ENCODE data around the gene KHDRBS2. TPM values are rescaled to one million over a fixed set of nuclear protein-coding genes. Genes with fewer than 3 reads are reported as not detected.

KHDRBS2 gene
- polyA plus RNA-seq, 1 of the 3 experiments (the other 2 are of a cell fraction), result not detected

DNA sequence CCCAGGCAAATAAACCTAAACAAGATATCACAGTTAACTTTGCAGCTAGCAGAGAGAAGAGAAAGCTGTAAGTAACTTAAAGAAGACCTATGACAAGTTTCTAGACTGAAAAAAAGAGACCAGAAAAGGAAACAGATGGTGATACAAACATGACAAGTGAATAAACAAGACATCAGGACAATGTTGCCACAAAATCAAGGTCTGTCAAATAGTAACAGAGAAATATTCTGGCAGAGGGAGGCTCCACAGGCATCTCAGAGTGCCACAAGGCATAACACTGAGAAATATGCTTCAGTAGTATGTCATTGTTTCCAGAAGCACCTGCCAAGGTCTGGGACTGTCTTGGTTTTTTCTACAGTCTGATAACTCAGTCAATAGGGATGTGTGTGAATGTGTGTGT, 332.2 kb downstream of the KHDRBS2 start:
- no peak overlapping the region for H3K9ac ChIP-seq
- TF ChIP-seq SIN3A (IDR thresholded peaks at IDR 0.05; ENCODE audit: borderline replicate concordance, low read depth, low read length) (no peak), EZH2phosphoT487 (IDR thresholded peaks at IDR 0.05; ENCODE audit: borderline replicate concordance, low read depth) (no peak), RCOR1 (IDR thresholded peaks at IDR 0.05; ENCODE audit: low read length) (no peak), GABPA (IDR thresholded peaks at IDR 0.05; ENCODE audit: low read depth) (no peak), FOXM1 (IDR thresholded peaks at IDR 0.05; ENCODE audit: low read depth) (no peak), JUND (IDR thresholded peaks at IDR 0.05) (no peak), TCF12 (IDR thresholded peaks at IDR 0.05) (no peak), MXI1 (IDR thresholded peaks at IDR 0.05; ENCODE audit: low read depth, low read length) (no peak), TAF1 (IDR thresholded peaks at IDR 0.05; ENCODE audit: borderline replicate concordance, low read depth, low read length) (no peak), FOSL2 (IDR thresholded peaks at IDR 0.05; ENCODE audit: borderline replicate concordance, low read depth) (no peak), CHD2 (IDR thresholded peaks at IDR 0.05; ENCODE audit: low read length, partially characterized antibody) (no peak)
- TF ChIP-seq, protein P1, sequence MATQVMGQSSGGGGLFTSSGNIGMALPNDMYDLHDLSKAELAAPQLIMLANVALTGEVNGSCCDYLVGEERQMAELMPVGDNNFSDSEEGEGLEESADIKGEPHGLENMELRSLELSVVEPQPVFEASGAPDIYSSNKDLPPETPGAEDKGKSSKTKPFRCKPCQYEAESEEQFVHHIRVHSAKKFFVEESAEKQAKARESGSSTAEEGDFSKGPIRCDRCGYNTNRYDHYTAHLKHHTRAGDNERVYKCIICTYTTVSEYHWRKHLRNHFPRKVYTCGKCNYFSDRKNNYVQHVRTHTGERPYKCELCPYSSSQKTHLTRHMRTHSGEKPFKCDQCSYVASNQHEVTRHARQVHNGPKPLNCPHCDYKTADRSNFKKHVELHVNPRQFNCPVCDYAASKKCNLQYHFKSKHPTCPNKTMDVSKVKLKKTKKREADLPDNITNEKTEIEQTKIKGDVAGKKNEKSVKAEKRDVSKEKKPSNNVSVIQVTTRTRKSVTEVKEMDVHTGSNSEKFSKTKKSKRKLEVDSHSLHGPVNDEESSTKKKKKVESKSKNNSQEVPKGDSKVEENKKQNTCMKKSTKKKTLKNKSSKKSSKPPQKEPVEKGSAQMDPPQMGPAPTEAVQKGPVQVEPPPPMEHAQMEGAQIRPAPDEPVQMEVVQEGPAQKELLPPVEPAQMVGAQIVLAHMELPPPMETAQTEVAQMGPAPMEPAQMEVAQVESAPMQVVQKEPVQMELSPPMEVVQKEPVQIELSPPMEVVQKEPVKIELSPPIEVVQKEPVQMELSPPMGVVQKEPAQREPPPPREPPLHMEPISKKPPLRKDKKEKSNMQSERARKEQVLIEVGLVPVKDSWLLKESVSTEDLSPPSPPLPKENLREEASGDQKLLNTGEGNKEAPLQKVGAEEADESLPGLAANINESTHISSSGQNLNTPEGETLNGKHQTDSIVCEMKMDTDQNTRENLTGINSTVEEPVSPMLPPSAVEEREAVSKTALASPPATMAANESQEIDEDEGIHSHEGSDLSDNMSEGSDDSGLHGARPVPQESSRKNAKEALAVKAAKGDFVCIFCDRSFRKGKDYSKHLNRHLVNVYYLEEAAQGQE (IDR thresholded peaks at IDR 0.05; ENCODE audit: low read depth, low read length), result no peak
- no peak overlapping the region for H2AFZ ChIP-seq (ENCODE audit: low read depth)
- ChIA-PET POLR2A (no interaction called here), CTCF (no interaction called here)
- H3K4me3 ChIP-seq (ENCODE audit: low read depth in 2 of 2, low read length in 1 of 2), result no peak overlapping the region
- H3K4me1 ChIP-seq (ENCODE audit: control insufficient read depth in 1 of 2, insufficient read depth in 2 of 2, low read depth in 1 of 2, low read length in 1 of 2), result no peaks in the 10 kb centered on the region
- no peak for DNase-seq
- no peaks in the 10 kb centered on the region for H3K9me3 ChIP-seq
- H3K27me3 ChIP-seq (ENCODE audit: insufficient read depth), result no peaks in the 10 kb centered on the region
- H3K79me2 ChIP-seq (ENCODE audit: insufficient read depth), result no peaks in the 10 kb centered on the region
- H3K36me3 ChIP-seq (replicated peaks in 1 of 2; ENCODE audit: control insufficient read depth in 1 of 2, insufficient read depth in 2 of 2, low read length in 1 of 2), result no peaks in the 10 kb centered on the region
- H3K9me2 ChIP-seq, result no peaks in the 10 kb centered on the region
- H3K4me2 ChIP-seq, result no peak overlapping the region
- no peak overlapping the region for H3K27ac ChIP-seq (ENCODE audit: low read depth in 2 of 2, low read length in 1 of 2)
- H3F3A ChIP-seq (replicated peaks; ENCODE audit: insufficient read depth), result no peaks in the 10 kb centered on the region
- no peaks in the 10 kb centered on the region for H4K20me1 ChIP-seq (ENCODE audit: insufficient read depth)

DNA sequence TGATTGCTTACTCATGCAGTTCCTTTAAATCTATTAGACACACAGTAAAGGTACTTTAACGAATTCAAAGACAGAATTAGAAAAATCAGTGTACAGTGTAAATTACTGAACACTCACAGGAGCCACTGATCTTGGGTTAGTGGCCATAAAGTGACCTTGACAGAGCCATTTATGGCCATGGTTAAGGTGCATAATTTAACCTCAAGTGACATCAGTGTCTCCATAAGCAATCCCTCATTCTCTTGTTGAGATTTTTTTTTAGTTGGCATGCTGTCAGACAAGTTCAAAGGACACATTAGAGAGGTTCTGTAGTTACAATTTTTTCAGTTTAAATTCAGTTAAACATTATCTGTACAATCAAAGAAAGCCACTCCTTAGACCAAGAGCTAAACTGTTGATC, 334.4 kb downstream of the KHDRBS2 start:
- Histone ChIP-seq H3K4me3 (ENCODE audit: low read depth in 2 of 2, low read length in 1 of 2) (no peak overlapping the region), H3K4me1 (ENCODE audit: control insufficient read depth in 1 of 2, insufficient read depth in 2 of 2, low read depth in 1 of 2, low read length in 1 of 2) (no peaks in the 10 kb centered on the region), H3K79me2 (ENCODE audit: insufficient read depth) (no peaks in the 10 kb centered on the region), H2AFZ (ENCODE audit: low read depth) (no peak overlapping the region), H3K4me2 (no peak overlapping the region), H3K27ac (ENCODE audit: low read depth in 2 of 2, low read length in 1 of 2) (no peak overlapping the region), H3F3A (replicated peaks; ENCODE audit: insufficient read depth) (no peaks in the 10 kb centered on the region), H4K20me1 (ENCODE audit: insufficient read depth) (no peaks in the 10 kb centered on the region), H3K9me2 (no peaks in the 10 kb centered on the region), H3K27me3 (ENCODE audit: insufficient read depth) (no peaks in the 10 kb centered on the region), H3K9ac (no peak overlapping the region), H3K9me3 (no peaks in the 10 kb centered on the region), H3K36me3 (replicated peaks in 1 of 2; ENCODE audit: control insufficient read depth in 1 of 2, insufficient read depth in 2 of 2, low read length in 1 of 2) (no peaks in the 10 kb centered on the region)
- DNase-seq, result no peak
- TF ChIP-seq RAD21 (IDR thresholded peaks at IDR 0.05; ENCODE audit: low read length), result no peak
- TF ChIP-seq, protein P2, sequence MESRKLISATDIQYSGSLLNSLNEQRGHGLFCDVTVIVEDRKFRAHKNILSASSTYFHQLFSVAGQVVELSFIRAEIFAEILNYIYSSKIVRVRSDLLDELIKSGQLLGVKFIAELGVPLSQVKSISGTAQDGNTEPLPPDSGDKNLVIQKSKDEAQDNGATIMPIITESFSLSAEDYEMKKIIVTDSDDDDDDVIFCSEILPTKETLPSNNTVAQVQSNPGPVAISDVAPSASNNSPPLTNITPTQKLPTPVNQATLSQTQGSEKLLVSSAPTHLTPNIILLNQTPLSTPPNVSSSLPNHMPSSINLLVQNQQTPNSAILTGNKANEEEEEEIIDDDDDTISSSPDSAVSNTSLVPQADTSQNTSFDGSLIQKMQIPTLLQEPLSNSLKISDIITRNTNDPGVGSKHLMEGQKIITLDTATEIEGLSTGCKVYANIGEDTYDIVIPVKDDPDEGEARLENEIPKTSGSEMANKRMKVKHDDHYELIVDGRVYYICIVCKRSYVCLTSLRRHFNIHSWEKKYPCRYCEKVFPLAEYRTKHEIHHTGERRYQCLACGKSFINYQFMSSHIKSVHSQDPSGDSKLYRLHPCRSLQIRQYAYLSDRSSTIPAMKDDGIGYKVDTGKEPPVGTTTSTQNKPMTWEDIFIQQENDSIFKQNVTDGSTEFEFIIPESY (IDR thresholded peaks at IDR 0.05; ENCODE audit: borderline replicate concordance, low read depth), result no peak
- no peak for TF ChIP-seq TCF12 (IDR thresholded peaks at IDR 0.05)
- no peak for TF ChIP-seq FOXM1 (IDR thresholded peaks at IDR 0.05; ENCODE audit: low read depth)
- no peak for TF ChIP-seq GATA2 (CRISPR knock-in tag; IDR thresholded peaks at IDR 0.05)
- no peak for TF ChIP-seq FOXJ3 (CRISPR knock-in tag; IDR thresholded peaks at IDR 0.05)
- TF ChIP-seq YY1 (IDR thresholded peaks at IDR 0.05; ENCODE audit: low read depth), result no peak
- TF ChIP-seq, protein P1 (IDR thresholded peaks at IDR 0.05; ENCODE audit: low read depth, low read length), result no peak
- TF ChIP-seq GABPA (IDR thresholded peaks at IDR 0.05; ENCODE audit: low read depth), result no peak
- ChIA-PET POLR2A (no interaction called here), CTCF (interaction anchor here (1.1 kb wide), 1 partner anchor 9 kb away, joined by 3 read pairs; no protein-coding TSS in a partner anchor)
- WGBS (ENCODE audit: low lambda C conversion rate), result 0% methylated on average over 1 of the region's 1 CpG

Data from SK-N-SH (cell line).